Limb (tissue), 2 donors: ENCODE results near the gene COPE.

Experiments used
- DNase-seq, 2 donors: peaks; one replicate each; pipeline ENCODE4 v3.0.0-alpha.2; 2016; ENCODE audit errors: extremely low spot score in 2 of 2

COPE gene

DNA sequence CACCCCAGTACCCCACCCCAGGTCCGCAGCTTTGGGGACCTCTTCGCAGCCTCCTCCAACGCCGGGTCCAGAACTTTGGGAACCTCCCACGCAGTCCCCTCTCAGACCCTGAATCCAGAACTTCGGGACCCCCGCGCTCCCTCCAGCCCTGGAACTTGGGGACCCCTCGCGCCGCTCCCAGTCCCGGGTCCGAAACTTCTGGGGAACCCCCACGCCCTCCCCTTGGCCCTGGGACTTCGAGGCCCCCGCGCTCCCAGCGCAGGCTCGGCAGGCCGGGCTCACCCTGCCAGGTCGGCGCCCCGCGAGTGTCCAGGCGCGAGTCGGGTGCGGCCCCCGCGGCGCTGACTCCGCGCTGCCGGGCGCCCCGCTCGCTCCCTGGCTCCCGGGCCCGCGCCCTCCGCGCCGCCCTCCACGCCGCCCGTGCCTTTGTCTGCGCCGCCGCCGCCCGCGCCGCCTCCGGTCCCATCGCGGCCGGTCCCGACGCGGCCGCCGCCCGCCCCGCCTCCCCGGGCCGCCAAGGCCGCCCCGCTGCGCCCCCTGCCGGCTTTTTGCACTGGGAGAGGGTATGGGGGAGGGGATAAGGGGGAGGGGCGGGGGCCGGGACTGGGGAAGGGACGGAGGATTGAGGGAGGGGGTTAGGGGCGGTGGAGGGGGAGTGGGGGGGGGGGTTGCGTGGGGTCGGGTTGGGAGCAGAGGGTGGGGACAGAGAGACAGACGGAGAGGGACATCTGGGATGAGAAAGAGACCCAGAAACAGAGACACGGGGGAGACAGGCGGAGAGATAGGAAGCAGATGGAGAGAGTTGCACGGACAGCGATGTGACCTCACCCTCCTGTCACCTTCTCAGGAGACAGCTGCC lies 21.8 kb upstream of the COPE start, which contains the start of gene HOMER3:
Gene HOMER3 (minus strand): TSS at position 449 of the 859 bp plus-strand sequence. CDS start 2,235 bp downstream, outside the sequence.
- peak; percentile 63 to 92 for DNase-seq

DNA sequence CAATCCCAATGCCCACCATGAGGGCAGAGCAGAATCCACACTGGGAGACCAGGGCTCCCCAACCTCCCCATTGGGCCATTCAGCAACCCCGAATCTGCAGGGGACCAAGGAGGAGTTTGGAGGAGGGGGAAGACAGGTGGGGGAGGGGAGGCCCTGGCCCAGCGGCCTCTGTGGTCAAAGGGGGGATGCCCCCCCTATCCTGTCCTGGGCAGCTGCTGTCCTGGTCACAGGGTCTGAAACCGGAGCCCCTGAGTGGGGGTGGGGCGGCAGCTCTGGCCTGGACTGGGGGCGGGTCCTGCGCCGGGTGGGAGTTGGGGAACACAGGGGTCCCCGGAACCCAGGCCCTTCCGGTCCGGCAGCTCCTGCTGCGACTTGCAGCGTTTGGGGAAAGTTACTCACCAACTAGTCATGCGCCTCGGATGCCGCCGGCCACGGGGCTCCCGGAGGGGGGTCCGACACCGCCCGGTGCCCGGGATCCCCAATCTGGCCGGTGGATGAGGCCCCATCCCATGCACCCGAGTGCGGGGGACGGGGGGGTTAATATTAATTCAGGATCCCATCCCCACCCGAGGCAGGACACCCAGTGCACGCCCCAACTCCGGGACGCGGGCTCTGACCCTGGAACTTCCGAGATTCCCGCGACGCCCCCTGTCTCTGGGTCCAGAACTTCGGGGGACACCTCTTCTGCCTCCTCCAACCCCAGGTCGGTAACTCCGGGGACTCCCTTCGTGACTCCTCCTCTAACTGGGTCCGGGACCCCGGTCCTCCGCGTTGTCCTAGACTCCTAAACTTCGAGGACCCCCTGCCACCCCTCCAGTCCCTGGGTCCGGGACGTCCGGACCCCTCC lies 21.0 kb upstream of the COPE start:
- DNase-seq = peak; percentile 14 to 77

DNA sequence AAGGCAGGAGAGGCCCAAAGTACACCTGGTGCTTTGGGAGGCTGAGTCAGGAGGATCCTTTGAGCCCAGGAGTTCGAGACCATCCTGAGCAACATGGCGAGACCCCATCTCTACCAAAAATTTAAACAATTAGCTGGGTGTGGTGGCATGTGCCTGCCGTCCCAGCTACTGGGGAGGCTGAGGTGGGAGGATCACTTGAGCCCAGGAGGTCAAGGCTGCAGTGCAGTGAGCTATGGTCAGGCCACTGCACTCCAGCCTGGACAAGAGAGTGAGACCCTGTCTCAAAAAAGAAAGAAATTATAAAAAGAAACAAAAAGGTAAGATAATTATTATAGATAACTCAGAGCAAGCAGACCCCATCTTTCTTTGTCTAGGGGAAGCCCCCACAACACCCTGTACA lies 20.0 kb upstream of the COPE start:
- DNase-seq = no peak

DNA sequence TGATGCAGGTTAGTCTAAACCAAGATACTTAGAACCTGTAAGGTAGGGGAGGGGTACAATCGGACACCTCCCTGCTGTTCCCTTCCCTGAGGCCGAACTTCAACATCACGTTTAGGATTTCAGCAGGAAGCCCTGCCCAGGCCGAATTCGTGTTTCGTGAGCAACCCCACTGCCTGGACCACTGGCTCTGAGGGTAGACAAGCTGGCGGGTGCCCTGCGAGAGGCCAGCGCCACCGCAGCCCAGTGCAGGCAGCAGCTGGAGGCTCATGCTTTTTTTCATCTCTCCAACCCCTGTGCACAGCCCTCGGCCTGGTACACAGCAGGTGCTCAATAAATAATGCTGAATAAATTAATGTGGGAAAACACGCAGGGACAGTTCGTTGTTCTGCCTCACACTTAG lies 14.1 kb upstream of the COPE start:
- no peak for DNase-seq

DNA sequence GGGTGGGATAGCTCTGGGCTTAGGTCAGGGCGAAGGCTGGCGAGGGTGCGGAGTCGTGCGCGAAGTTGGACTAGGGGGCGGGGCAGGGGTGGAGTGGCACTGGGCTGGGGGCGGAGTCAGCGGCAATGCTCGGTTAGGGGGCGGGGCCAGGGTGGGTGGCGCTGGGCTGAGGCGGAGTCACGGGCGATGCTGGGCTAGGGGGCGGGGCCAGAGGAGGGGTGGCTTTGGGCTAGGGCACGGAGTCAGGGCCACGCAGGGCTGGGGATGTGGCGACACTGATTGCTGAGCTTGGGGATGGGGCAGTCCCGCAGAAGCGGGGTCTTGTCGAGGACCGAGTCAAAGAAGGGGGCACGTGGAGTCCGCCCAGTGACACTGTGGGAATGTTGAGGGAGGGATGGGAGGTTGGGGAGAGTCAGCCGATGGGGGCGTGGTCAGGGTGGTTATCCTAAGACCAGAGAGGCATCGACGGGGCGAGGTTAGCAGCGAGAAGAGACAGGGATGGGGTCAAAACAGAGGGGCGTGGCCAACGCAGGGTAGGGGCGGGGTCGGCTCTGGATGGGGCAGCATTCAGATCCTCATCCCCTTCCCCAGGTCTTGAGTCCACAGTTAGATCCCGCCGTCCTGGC lies 13.1 kb upstream of the COPE start:
- DNase-seq = peak; percentile 15 to 82

DNA sequence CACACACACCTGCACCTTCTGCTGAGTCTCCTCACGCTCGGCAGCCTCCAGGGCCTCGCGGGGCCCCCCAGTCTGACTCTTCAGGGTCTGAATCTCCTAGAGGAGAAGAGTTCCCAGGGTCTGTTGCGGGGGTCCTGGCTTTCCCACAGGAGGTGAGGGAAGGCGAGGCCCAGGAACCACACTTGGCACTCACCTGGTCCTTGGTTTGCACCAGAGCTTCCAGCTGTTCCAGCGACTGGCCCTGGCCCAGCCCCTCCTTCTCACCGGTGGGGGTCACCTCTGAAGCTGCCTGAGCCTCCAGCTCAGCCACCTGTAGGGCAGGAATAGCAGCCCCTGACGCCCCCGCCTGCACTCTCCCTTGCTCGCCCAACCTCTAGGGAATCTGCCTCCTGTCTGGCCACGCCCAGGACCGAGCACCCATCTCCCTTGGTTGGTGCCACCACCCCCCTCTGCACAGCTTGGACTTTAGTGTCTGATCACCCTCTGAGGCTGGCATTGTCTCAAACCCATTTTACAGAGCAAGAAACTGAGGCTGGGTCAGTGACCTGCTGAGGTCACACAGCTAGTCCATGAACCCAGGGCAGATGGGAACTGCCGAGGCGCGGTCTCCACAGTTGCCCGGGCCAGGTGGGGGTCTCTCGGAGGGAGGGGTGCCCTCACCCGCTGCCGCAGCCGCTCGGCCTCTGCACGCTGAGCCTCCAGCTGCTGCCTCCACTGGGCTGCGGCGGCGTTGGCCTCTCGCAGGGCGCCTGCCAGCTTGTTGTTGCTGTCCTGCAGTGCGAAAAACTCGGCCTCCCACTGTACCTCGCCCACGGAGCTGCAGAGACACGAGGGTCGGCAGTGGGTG lies 12.4 kb upstream of the COPE start:
- DNase-seq = peak in 1 of 2 donors; percentile 32

DNA sequence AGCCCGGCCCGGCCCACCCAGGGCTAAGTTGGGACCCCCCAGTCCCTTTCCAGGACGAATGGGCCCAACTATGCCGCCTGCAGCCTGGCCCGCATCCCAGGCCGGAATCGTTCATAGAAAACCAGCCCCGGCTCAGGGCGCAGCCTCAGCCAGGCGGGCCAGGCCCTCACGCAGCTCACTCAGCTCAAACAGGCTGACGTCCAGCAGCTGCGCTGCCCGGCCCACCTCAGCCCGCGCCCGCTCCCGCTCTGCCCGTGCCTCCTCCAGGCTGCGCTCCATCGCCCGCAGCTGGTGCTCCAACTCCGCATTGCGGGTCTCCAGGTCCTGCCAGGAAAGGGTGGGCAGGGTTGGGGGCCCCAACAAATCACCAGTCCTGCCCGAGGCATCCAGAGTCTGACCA lies 10.1 kb upstream of the COPE start:
- DNase-seq = no peak

DNA sequence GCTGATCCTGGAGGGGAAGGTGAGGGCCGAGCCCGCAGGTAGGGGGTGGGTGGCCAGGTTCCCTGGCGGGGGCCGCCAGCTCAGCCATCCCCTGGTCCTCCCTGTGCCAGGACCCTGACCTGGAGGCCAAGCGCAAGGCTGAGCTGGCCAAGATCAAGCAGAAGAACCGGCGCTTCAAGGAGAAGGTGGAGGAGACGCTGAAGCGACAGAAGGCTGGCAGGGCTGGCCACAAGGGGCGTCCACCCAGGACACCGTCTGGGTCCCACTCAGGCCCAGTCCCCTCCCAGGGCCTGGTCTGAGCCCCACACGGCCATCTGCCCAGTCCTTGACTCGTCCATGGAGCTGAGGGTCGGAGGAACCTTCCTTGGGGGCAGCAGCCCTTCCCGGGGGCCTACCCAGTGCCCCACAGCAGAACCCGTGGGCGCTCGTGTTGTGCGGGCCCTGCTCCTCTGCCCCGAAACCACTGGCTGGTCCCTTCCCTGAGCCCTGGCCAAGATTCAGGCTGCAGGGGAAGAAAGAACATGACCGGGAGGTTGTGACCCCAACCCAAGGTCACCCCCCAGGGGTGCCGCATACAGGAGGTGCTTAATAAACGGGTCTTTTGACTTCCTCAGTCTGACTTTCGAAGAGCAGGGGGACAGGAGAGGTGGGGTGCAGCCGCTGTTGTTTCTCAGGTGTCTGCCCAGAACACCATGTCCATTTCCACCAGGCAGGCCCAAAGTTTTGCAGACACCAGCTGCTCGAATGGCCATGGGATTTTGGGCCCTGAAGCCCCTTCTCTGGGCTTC lies 9.0 kb upstream of the COPE start:
- no peak for DNase-seq

DNA sequence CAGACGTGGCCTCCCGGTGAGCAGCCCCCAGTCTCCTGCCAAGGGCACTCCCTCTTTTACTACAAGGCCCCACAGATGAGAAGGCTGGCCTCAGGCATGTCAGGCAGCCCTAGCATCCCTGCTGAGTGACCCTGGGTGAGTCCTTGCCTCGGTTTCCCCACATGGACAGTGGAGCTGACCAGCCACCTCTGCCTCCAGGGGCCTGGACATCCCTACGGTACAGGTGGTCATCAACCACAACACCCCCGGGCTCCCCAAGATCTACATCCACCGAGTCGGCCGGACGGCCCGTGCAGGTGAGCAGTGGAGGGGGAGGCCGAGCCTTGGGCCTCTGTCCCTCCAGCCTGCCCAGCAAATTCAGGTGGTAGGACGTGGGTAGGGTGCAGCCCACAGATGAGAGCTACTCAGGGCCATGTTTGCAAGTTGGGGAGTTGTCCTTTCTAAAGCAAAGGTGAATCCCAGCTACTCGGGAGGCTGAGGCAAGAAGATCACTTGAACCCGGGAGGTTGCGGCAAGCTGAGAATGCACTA lies 5.6 kb upstream of the COPE start:
- no peak for DNase-seq

DNA sequence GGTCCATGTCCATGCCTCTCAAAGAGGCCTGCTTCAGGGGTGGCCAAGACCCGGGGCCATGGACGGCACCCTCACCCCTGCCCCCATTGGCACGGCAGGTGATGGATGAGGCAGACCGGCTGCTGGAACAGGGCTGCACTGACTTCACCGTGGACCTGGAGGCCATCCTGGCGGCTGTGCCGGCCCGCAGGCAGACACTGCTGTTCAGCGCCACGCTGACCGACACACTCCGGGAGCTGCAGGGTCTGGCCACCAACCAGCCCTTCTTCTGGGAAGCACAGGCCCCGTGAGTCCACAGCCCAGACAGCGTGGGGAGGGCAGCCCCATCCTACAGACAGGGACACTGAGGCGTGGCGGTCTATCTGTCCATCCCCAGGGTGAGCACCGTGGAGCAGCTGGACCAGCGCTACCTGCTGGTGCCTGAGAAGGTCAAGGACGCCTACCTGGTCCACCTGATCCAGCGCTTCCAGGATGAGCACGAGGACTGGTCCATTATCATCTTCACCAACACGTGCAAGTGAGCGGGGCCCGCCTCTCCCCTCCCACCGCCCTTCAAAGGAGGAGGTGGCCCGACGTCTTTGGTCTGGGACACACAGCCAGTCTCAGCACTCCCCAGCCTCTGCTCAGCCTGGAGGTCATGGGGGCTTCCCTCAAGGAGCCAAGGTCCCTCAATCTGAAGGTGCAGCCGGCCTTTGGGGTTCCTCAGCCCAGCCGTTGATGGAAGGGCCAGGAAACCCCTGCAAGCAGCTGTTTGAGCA lies 3.2 kb upstream of the COPE start:
- peak in 1 of 2 donors; percentile 24 for DNase-seq

DNA sequence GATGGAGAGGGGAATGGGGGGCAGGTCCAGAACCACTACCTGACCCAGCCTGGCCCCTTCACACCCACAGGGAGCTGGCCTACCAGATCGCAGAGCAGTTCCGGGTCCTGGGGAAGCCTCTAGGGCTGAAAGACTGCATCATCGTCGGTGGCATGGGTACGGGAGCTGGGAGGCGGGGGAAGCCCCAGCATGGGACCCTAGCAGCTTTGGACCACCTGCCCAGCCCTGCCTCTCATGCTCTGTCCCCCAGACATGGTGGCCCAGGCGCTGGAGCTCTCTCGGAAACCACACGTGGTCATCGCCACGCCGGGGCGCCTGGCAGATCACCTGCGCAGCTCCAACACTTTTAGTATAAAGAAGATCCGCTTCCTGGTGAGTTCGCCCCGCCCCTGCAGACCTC lies 2.4 kb upstream of the COPE start:
- DNase-seq = peak in 1 of 2 donors; percentile 25

DNA sequence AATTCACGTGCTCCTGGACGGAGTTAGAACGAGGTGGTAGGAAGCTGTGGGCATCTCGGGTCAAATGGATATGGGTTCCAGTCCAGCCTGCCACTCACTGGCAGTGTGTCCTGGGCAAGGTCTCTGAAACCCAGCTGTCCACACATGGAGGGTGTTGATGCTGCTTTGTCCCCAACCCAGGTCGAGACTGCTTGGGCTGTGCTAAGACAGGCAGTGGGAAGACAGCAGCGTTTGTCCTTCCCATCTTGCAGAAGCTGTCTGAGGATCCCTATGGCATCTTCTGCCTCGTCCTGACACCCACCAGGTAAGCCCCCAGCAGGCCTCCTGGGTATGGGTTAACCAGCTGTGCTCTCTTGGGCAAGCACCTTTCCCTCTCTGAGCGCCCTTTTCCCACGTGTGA lies 1.2 kb upstream of the COPE start:
- no peak for DNase-seq

DNA sequence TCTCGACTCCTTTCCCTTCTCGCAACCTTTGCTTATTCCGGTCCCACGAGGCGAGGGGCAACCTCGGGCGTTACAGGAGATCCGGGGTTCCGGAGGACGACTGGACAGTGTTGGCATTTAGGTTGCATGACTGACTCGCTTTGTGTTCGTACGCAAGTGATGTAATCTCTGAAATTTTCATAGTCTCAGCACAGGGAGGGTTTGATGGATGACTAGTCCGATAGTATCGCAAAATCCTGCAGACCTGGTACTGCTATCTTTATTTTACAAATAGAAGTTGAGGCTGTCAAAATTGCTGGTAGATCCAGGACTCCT lies 670 bp upstream of the COPE start:
- no peak for DNase-seq

DNA sequence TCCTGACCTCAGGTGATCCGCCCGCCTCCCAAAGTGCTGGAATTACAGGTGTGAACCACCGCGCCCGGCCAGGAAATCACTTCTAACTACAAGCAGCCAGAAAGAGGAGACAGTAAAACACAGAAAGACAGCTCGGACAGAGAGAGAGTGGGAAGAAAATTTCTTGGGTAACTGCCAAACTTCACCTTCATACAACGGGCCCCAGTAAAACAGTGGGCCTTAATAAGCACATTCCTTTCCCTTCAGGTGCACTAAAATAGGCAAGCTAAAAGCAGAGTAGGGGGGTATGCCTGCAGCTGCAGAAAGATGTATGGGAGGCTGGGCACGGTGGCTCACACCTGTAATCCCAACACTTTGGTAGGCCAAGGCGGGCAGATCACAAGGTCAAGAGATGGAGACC lies 1.6 kb downstream of the COPE start:
- peak in 1 of 2 donors; percentile 14 for DNase-seq

DNA sequence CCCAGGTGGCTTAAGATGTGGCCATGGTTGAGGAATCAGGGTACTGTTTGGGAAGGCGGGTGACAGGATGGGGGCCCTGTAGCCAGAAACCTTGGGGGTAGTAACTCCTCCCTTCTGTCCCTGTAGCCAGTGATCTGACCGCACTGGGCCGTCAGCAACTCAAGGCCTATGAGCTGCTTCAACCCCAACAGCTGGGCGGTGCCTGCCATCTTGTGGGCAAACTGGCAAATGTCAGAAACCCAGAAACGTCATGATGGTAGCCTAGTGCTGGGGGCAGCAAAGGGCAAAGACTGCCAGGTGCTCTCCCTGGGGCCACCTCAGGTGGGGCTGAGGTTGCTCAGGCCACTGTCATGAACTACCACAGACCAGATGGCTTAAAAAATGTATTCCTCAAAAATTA lies 3.5 kb downstream of the COPE start:
- peak in 1 of 2 donors; percentile 49 for DNase-seq

DNA sequence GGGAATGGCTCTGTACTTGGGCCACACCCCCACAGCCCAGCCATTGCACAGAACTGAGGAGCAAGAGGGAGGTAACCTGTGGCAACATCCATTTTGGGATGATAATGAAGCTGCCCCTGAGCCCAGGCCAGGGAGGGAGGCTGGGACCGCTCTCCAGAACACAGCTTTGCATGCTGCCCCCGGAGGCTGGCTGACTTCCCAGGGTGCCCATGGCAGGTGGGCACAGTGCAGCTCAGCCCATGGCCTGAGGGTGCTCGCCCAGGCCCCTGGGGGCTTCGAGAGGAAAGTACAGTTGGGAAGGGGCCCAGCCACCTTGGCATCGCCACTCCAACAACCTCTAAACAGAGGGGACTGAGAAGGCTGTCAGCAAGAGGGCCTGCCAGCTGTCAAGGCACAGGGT lies 5.7 kb downstream of the COPE start:
- no peak for DNase-seq

DNA sequence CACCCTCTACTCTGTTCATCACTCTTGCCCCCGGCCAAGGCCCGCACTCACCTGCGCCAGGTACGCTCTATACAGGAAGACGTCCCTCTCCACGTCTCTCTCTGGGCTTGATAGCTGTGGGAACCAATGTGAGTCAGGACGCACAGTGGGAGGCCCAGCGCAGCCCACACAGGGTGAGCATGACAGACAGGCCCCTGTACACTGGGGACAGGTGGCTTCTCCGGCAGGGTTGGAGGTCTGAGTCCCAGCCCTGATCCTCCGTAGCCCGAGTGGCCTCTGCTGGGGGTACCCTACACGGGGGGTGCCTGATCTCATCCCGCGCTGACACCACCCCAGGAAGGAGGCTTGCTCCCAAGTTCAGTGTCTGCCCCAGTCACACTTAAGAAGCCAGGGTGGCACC lies 6.3 kb downstream of the COPE start:
- no peak for DNase-seq

DNA sequence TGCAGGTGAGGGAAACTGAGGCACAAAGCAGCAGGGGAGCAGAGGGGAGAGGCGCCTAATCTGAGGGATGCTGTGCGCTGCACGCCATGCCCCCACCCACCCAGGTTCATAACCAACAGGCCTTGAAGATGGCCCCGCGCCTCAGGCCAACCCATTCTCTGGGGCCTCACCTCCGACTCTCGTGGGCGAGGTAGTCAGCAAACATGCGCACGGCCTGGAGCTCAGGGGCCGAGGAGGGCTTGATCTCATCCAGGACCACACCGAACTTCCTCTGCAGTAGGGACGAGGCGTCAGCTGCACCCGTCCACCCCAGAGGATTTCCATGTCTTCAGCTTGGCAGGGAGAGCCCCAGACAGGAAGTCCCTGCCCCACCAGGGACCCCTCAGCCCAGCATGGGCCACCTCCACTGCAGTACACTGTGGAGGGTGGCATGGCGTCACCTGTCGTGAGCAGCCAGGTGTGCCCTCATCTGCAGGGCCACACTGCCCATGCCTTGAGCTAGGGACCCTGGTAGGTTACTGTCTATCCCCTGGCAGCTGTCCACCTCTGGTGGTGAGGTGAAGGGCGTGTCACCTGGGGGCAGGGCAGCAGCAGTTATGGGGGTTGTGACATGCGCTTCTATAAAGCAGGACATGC lies 8.3 kb downstream of the COPE start:
- DNase-seq = no peak

DNA sequence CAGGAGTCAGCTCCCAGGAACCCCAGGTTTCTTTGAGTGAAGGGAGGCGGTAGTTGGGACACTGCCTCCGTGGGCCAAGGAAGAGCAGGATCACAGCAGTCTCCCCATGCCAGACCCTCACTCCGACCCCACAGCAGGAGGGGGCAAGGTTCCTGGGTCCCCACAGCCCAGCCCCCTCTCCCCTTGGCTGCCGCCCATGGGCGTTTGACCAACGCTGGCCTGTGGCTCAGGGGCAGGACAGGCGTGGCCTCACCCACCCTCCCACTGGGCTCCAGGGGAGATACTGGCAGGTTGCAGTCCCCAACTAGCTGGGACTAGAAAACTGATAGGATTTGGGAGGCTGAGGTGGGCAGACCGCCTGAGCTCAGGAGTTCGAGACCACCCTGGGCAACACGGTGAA lies 9.2 kb downstream of the COPE start:
- DNase-seq = no peak
